ENCODE data around the gene UGT1A10. TPM values are rescaled to one million over a fixed set of nuclear protein-coding genes. Genes with fewer than 3 reads are reported as not detected.

UGT1A10 gene
- total RNA-seq, 2 experiments from 2014 or later = not detected

DNA sequence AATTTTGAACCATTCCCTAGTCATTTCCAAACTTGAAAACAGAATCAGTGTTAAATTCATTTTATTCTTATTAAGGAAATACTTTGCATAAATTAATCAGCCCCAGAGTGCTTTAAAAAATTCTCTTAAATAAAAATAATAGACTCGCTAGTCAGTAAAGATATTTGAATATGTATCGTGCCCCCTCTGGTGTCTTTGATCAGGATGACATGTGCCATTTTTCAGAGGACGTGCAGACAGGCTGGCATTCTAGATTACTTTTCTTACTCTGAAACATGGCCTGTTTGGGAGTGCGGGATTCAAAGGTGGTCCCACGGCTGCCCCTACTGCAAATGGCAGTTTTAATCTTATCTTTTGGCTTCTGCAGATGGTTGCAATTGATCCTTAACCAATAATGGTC lies 136.3 kb downstream of the UGT1A10 start:
- ChIA-PET CTCF (no interaction called here), POLR2A (no interaction called here)
- H3K9me3 Mint-ChIP-seq (ENCODE audit: insufficient read depth) = no peaks in the 10 kb centered on the region
- no peaks in the 10 kb centered on the region for H3K36me3 Mint-ChIP-seq (ENCODE audit: low read depth)
- no peak overlapping the region for H3K4me3 Mint-ChIP-seq
- peaks cover 4% of the 10 kb centered on the region for H3K27me3 Mint-ChIP-seq (ENCODE audit: low read depth)
- DNase-seq (no peak), ATAC-seq (no peak)
- H3K27ac Mint-ChIP-seq = no peak overlapping the region
- no peaks in the 10 kb centered on the region for H3K4me1 Mint-ChIP-seq (ENCODE audit: low read depth)

DNA sequence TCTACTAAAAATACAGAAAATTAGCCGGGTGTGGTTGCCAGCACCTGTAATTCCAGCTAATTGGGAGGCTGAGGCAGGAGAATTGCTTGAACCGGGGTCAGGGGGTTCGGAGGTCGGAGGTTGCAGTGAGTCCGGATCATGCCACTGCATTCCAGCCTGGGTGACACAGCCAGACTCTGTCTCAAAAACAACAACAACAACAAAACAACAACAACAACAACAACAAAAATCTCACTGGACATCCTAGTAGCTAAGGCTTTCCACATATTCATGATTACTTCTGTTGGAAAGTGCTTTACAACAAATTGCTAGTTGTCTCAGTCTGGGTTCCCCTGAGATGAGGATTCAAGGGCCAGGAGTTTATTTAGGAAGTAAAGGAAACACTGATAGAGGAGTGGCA lies 137.6 kb downstream of the UGT1A10 start:
- peaks cover under 1% of the 10 kb centered on the region for H3K27me3 Mint-ChIP-seq (ENCODE audit: low read depth)
- ATAC-seq = no peak
- DNase-seq = no peak
- no peaks in the 10 kb centered on the region for H3K36me3 Mint-ChIP-seq (ENCODE audit: low read depth)
- no peak overlapping the region for H3K27ac Mint-ChIP-seq
- no peak overlapping the region for H3K4me3 Mint-ChIP-seq
- CTCF ChIA-PET = no interaction called here
- no peaks in the 10 kb centered on the region for H3K4me1 Mint-ChIP-seq (ENCODE audit: low read depth)
- POLR2A ChIA-PET = no interaction called here
- H3K9me3 Mint-ChIP-seq (ENCODE audit: insufficient read depth) = no peaks in the 10 kb centered on the region

- H3K36me3 Mint-ChIP-seq (ENCODE audit: low read depth) = no peaks in the 10 kb centered on the region
- peaks cover 2% of the 10 kb centered on the region for H3K27me3 Mint-ChIP-seq (ENCODE audit: low read depth)
- ChIA-PET POLR2A (no interaction called here), CTCF (no interaction called here)
- H3K9me3 Mint-ChIP-seq (ENCODE audit: insufficient read depth) = no peaks in the 10 kb centered on the region
- no peak for ATAC-seq
- H3K27ac Mint-ChIP-seq = no peak overlapping the region
- H3K4me1 Mint-ChIP-seq (ENCODE audit: low read depth) = no peaks in the 10 kb centered on the region
- no peak overlapping the region for H3K4me3 Mint-ChIP-seq
- DNase-seq = no peak
Measured at GRCh38 chr2:233775414-233775813, 139.2 kb downstream of the UGT1A10 start.

DNA sequence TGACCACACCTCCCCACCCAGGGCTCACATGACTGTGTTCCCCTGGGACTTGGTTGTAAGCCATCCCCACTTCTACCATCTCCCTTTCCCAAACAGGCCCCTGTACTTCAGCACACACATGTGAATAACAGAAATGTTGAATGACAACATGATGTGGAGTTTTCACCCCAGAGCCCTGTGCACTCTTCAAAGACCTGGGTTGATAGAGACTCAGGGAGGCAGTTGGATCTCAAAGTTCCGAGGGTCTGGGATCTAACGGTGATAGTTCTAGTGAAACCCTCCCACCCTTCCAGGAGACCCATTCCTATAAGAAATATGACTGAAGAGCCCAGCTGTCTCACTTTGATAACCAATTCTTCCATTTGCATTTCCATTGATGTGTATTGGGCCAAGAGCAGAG lies 141.8 kb downstream of the UGT1A10 start, which contains the start of gene MROH2A:
Gene MROH2A (plus strand): TSS at position 301 of the 400 bp plus-strand sequence. CDS start 1,029 bp downstream, outside the sequence.
- Mint-ChIP-seq H3K27me3 (ENCODE audit: low read depth) (peaks cover 17% of the 10 kb centered on the region), H3K36me3 (ENCODE audit: low read depth) (no peaks in the 10 kb centered on the region), H3K9me3 (ENCODE audit: insufficient read depth) (no peaks in the 10 kb centered on the region), H3K4me3 (no peak within 1 kb of the TSS), H3K27ac (no peak within 1 kb of the TSS), H3K4me1 (ENCODE audit: low read depth) (no peaks in the 10 kb centered on the region)
- ChIA-PET CTCF (no interaction called here), POLR2A (interaction anchor here (0.7 kb wide), 1 partner anchor 63 kb away, joined by 3 read pairs; no protein-coding TSS in a partner anchor)
- ATAC-seq = no peak
- DNase-seq = no peak

DNA sequence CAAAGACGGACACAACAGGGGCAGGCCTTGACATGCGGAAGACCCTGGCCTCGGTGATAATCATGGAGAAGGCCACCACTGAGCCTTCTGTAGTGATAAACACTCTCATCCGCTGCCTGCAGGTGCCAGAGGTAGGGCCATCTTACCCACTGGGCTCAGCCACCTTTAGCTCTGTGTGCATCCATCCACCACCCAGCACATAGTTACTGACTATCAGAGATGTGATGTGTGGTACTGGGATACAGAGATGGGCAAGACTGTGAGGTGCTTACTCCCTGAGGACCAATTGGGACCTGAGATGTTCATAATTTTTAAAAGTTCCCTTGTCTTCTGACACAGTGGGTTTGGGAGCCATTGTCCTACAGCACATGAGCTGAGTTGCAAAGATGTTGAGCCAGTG lies 143.5 kb downstream of the UGT1A10 start:
- no peak overlapping the region for H3K4me3 Mint-ChIP-seq
- CTCF ChIA-PET = no interaction called here
- ATAC-seq (no peak), DNase-seq (no peak)
- no peaks in the 10 kb centered on the region for H3K4me1 Mint-ChIP-seq (ENCODE audit: low read depth)
- peaks cover 19% of the 10 kb centered on the region for H3K27me3 Mint-ChIP-seq (ENCODE audit: low read depth)
- no peaks in the 10 kb centered on the region for H3K36me3 Mint-ChIP-seq (ENCODE audit: low read depth)
- POLR2A ChIA-PET = no interaction called here
- H3K27ac Mint-ChIP-seq = no peak overlapping the region
- no peaks in the 10 kb centered on the region for H3K9me3 Mint-ChIP-seq (ENCODE audit: insufficient read depth)

- POLR2A ChIA-PET = no interaction called here
- peaks cover 19% of the 10 kb centered on the region for H3K27me3 Mint-ChIP-seq (ENCODE audit: low read depth)
- ATAC-seq = no peak
Measured at GRCh38 chr2:233780771-233781170, 144.5 kb downstream of the UGT1A10 start.

GRCh38 chr2:233789554-233789953 lies 153.3 kb downstream of the UGT1A10 start:
- DNase-seq (no peak), ATAC-seq (no peak)
- Mint-ChIP-seq H3K9me3 (ENCODE audit: insufficient read depth) (no peaks in the 10 kb centered on the region), H3K4me1 (ENCODE audit: low read depth) (no peaks in the 10 kb centered on the region), H3K4me3 (no peak overlapping the region), H3K27me3 (ENCODE audit: low read depth) (no peaks in the 10 kb centered on the region), H3K27ac (no peak overlapping the region), H3K36me3 (ENCODE audit: low read depth) (no peaks in the 10 kb centered on the region)
- ChIA-PET CTCF (no interaction called here), POLR2A (no interaction called here)

More at GRCh38 chr2:233780771-233781170, 144.5 kb downstream of the UGT1A10 start:
- H3K4me3 Mint-ChIP-seq = no peak overlapping the region
- no peak for DNase-seq
- H3K27ac Mint-ChIP-seq = no peak overlapping the region
- no peaks in the 10 kb centered on the region for H3K9me3 Mint-ChIP-seq (ENCODE audit: insufficient read depth)
- CTCF ChIA-PET = no interaction called here
- no peaks in the 10 kb centered on the region for H3K36me3 Mint-ChIP-seq (ENCODE audit: low read depth)
- no peaks in the 10 kb centered on the region for H3K4me1 Mint-ChIP-seq (ENCODE audit: low read depth)

DNA sequence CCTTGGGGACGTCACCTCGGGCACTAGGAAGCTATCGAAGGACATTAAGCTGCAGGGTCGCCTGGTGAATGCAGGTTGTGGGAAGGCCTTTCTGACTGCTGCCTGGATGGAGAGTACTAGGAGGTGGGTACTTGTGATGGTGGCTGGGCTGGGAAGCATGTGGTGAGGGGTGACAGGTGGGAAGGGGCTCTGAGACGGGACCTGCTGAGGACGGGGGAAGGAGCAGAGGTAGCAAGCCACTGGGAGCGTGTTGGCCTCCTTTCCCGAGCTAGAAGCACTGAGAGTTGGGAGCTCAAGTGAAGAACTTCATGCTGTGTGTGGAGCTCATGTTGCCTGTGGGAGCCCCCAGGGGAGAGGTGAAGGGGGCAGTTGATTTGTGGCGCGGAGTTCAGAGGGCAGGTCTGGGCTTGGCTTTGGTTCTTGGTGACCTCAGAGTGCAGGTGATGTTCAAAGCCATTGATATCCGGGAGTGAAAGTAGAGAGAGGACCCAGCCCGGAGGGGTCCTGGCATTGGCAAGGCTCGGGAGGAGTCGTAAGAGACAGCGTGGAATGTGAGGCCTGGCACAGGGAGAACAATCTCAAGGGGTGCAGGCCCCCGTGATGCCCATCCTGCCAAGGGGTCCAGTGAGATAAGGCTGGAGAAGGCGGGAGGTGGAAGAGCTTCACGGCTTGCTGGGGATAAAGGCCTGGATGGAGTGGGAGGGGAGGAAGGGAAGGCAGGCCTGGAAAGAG lies 155.1 kb downstream of the UGT1A10 start:
- no peak overlapping the region for H3K4me3 Mint-ChIP-seq
- H3K36me3 Mint-ChIP-seq (ENCODE audit: low read depth) = no peaks in the 10 kb centered on the region
- ChIA-PET CTCF (interaction anchor here (0.7 kb wide), 1 partner anchor 227 kb away, joined by 3 read pairs; no protein-coding TSS in a partner anchor), POLR2A (no interaction called here)
- DNase-seq (peak; percentile 4), ATAC-seq (no peak)
- H3K9me3 Mint-ChIP-seq (ENCODE audit: insufficient read depth) = no peaks in the 10 kb centered on the region
- no peaks in the 10 kb centered on the region for H3K27me3 Mint-ChIP-seq (ENCODE audit: low read depth)
- H3K27ac Mint-ChIP-seq = no peak overlapping the region
- no peaks in the 10 kb centered on the region for H3K4me1 Mint-ChIP-seq (ENCODE audit: low read depth)

- ChIA-PET POLR2A (no interaction called here), CTCF (no interaction called here)
- Mint-ChIP-seq H3K9me3 (ENCODE audit: insufficient read depth) (no peaks in the 10 kb centered on the region), H3K27me3 (ENCODE audit: low read depth) (no peaks in the 10 kb centered on the region), H3K36me3 (ENCODE audit: low read depth) (no peaks in the 10 kb centered on the region), H3K27ac (no peak overlapping the region), H3K4me3 (no peak overlapping the region), H3K4me1 (ENCODE audit: low read depth) (no peaks in the 10 kb centered on the region)
- no peak for DNase-seq
- ATAC-seq = no peak
Measured at GRCh38 chr2:233791883-233792329, 155.7 kb downstream of the UGT1A10 start.

DNA sequence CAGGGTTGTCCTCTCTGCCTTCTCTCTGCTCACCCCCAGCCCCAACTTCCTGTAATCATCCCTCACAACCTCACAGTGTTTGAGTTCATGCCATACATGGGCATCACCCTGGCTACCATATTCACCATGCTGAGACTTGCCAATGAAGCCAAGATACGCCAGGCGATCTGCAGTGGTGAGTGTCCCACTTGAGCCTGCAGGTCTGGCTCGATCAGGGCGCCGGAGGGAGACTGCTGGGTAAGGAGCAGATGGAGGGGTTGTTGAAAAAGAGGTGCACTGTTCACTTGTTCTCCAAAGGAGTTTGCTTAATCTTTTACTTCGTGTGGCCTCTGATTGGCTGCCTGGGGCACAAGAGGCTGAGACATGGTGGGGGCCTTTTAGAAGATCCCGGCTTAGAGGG lies 156.5 kb downstream of the UGT1A10 start:
- Mint-ChIP-seq H3K4me1 (ENCODE audit: low read depth) (no peaks in the 10 kb centered on the region), H3K27ac (no peak overlapping the region), H3K27me3 (ENCODE audit: low read depth) (no peaks in the 10 kb centered on the region), H3K36me3 (ENCODE audit: low read depth) (no peaks in the 10 kb centered on the region), H3K9me3 (ENCODE audit: insufficient read depth) (no peaks in the 10 kb centered on the region), H3K4me3 (no peak overlapping the region)
- DNase-seq = no peak
- ChIA-PET POLR2A (no interaction called here), CTCF (no interaction called here)
- no peak for ATAC-seq

DNA sequence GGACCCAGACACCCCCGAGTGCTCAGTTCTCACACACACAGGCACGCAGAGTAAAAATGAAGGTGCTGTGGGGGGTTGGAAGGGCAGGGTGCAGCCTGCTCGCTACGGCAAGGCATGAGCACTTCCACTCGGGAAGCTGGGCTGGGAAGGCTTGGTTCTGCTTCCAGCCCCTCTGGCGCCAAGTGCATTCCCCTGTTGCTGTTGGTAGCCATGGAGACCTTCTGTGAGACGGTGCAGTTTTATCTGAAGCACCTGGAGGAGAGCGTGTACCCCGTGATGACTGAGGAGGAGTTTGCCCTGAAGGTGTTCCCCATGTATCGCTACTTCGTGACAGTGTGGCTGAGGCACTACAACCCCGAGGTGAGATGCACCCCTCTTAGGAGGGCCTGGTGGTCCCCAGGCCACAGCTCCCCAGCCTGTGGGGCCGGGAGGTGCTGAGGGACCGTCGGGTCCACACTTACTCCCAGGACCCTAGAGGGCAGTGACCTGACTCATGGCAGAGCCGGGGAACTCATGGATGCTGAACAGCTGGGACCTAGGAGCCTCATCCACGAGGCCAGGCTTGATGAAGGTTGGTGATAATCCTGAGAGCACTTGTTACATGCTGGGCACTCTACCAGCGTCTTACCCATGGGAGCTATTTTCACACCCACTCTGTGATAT lies 157.3 kb downstream of the UGT1A10 start:
- ChIA-PET CTCF (no interaction called here), POLR2A (no interaction called here)
- H3K9me3 Mint-ChIP-seq (ENCODE audit: insufficient read depth) = no peaks in the 10 kb centered on the region
- no peak overlapping the region for H3K4me3 Mint-ChIP-seq
- ATAC-seq (no peak), DNase-seq (no peak)
- H3K36me3 Mint-ChIP-seq (ENCODE audit: low read depth) = no peaks in the 10 kb centered on the region
- no peaks in the 10 kb centered on the region for H3K4me1 Mint-ChIP-seq (ENCODE audit: low read depth)
- H3K27ac Mint-ChIP-seq = no peak overlapping the region
- no peaks in the 10 kb centered on the region for H3K27me3 Mint-ChIP-seq (ENCODE audit: low read depth)

DNA sequence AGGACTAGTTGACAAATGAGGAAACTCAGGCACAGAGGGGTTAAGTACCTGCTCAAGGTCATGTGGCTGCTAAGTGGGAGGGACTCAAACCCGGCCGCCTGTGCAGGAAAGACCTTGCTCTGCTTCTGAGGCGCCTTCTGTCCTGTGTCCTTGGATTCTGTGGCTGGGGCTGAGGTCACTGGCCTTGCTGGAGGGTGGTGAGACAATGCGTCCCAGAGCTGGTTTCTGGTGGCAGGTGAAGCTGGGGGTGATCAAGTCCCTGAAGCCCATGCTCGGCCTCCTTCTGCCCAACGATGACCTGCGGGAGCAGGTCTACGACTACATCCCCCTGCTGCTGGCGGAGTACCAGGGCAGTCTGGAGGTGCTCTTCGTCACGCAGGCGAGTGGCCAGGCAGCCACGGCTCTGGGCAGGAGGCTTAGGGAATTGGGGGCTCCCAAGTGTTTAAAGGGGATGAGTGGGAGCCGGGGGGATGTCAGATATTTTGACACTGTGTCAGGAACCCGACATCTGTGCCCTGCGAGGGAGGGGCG lies 157.9 kb downstream of the UGT1A10 start:
- Mint-ChIP-seq H3K36me3 (ENCODE audit: low read depth) (no peaks in the 10 kb centered on the region), H3K27me3 (ENCODE audit: low read depth) (no peaks in the 10 kb centered on the region), H3K4me3 (no peak overlapping the region), H3K27ac (no peak overlapping the region), H3K4me1 (ENCODE audit: low read depth) (no peaks in the 10 kb centered on the region), H3K9me3 (ENCODE audit: insufficient read depth) (no peaks in the 10 kb centered on the region)
- ChIA-PET CTCF (no interaction called here), POLR2A (no interaction called here)
- ATAC-seq (no peak), DNase-seq (no peak)
